ENCODE data around the gene MAPK6.

Gene MAPK6

GRCh38 chr15:51971375-51972133, 47.5 kb upstream of the MAPK6 start, which contains the start of gene LEO1:
Gene LEO1, minus strand, starts transcription at chr15:51971778. Its CDS starts 33 bp downstream, at chr15:51971745.
- H3K27me3 ChIP-seq (ENCODE audit: insufficient read depth, low read length), result no peaks in the 10 kb centered on the region
- peak within 1 kb of the TSS; percentile 74 for H2BK120ac ChIP-seq (ENCODE audit: insufficient read depth, low read length, poor library complexity)
- peaks cover 8% of the 10 kb centered on the region for H3K79me1 ChIP-seq (ENCODE audit: low read length)
- peak within 1 kb of the TSS; percentile 84 for H3K4me3 ChIP-seq (ENCODE audit: low read depth, low read length)
- peak within 1 kb of the TSS; percentile 91 for H3K9ac ChIP-seq (ENCODE audit: low read length)
- peak within 1 kb of the TSS; percentile 82 for H4K91ac ChIP-seq (ENCODE audit: low read depth, low read length)
- H3K27ac ChIP-seq (ENCODE audit: low read depth, low read length), result peak within 1 kb of the TSS; percentile 68
- no peak within 1 kb of the TSS for H3K23ac ChIP-seq (ENCODE audit: low read length)
- peak within 1 kb of the TSS; percentile 97 for H4K8ac ChIP-seq (ENCODE audit: low read depth, low read length)
- no peaks in the 10 kb centered on the region for H3K9me3 ChIP-seq (ENCODE audit: insufficient read depth, low read depth, low read length)
- peak within 1 kb of the TSS; percentile 90 for H3K18ac ChIP-seq (ENCODE audit: low read length)
- H3K4me2 ChIP-seq (ENCODE audit: low read length), result peak within 1 kb of the TSS; percentile 87
- peak within 1 kb of the TSS; percentile 72 for H3K4ac ChIP-seq (ENCODE audit: low read depth, low read length)
- no peak within 1 kb of the TSS for H2AK5ac ChIP-seq (ENCODE audit: low read length)
- peak within 1 kb of the TSS; percentile 82 for H2BK5ac ChIP-seq (ENCODE audit: low read depth, low read length, poor library complexity)
- H2AFZ ChIP-seq (ENCODE audit: insufficient read depth, low read length, poor library complexity), result peak within 1 kb of the TSS; percentile 70
- no peak within 1 kb of the TSS for H2BK12ac ChIP-seq (ENCODE audit: low read length)
- peak; percentile 94 to 99 for DNase-seq
- peak within 1 kb of the TSS; percentile 90 for H3K14ac ChIP-seq (ENCODE audit: low read length)
- peaks cover 0 to 2% of the 10 kb centered on the region in 2 experiments for H3K36me3 ChIP-seq (ENCODE audit: control insufficient read depth in 1 of 2, insufficient read depth in 2 of 2, low read length in 2 of 2)
- H3K4me1 ChIP-seq (ENCODE audit: control insufficient read depth in 1 of 2, insufficient read depth in 2 of 2, low read length in 2 of 2), result peaks cover 0 to 3% of the 10 kb centered on the region in 2 experiments
- peak within 1 kb of the TSS; percentile 97 for H4K12ac ChIP-seq (ENCODE audit: low read depth, low read length)
- WGBS (ENCODE audit: extremely low coverage, insufficient coverage, insufficient read length), result no CpG with 5 or more reads among the region's 58 CpGs
- peaks cover 7% of the 10 kb centered on the region for H3K79me2 ChIP-seq (ENCODE audit: control insufficient read depth, insufficient read depth, low read length, poor library complexity)

DNA sequence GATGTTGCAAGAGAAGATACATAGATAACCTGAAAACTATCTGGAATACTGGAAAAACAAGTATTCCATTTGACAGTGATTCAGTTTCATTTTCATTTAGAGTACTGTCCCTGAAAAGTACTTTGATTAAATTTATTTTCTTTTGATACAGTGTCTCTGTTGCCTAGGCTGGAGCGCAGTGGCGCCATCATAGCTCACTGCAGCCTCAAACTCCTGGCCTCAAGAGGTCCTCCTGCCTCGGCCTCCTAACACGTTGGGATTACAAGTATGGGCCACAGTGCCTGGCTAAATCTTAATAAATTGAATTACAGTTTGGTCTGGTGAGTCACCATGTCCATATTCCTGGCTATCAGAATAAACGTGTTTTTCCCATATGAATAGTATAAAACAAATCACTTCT, 45.8 kb upstream of the MAPK6 start:
- Histone ChIP-seq H3K9me3 (ENCODE audit: insufficient read depth, low read depth, low read length) (no peaks in the 10 kb centered on the region), H4K8ac (ENCODE audit: low read depth, low read length) (no peak overlapping the region), H3K27ac (ENCODE audit: low read depth, low read length) (no peak overlapping the region), H3K36me3 (ENCODE audit: control insufficient read depth in 1 of 2, insufficient read depth in 2 of 2, low read length in 2 of 2) (peaks cover 0 to 2% of the 10 kb centered on the region in 2 experiments), H3K9ac (ENCODE audit: low read length) (no peak overlapping the region), H4K12ac (ENCODE audit: low read depth, low read length) (no peak overlapping the region), H2BK120ac (ENCODE audit: insufficient read depth, low read length, poor library complexity) (no peak overlapping the region), H2BK12ac (ENCODE audit: low read length) (no peak overlapping the region), H3K27me3 (ENCODE audit: insufficient read depth, low read length) (no peaks in the 10 kb centered on the region), H3K4ac (ENCODE audit: low read depth, low read length) (no peak overlapping the region), H3K4me1 (ENCODE audit: control insufficient read depth in 1 of 2, insufficient read depth in 2 of 2, low read length in 2 of 2) (peaks cover 0 to 3% of the 10 kb centered on the region in 2 experiments), H3K4me2 (ENCODE audit: low read length) (no peak overlapping the region), H2AFZ (ENCODE audit: insufficient read depth, low read length, poor library complexity) (no peak overlapping the region), H2AK5ac (ENCODE audit: low read length) (no peak overlapping the region), H3K79me2 (ENCODE audit: control insufficient read depth, insufficient read depth, low read length, poor library complexity) (peaks cover 7% of the 10 kb centered on the region), H3K4me3 (ENCODE audit: low read depth, low read length) (no peak overlapping the region), H2BK5ac (ENCODE audit: low read depth, low read length, poor library complexity) (no peak overlapping the region), H3K18ac (ENCODE audit: low read length) (no peak overlapping the region), H3K14ac (ENCODE audit: low read length) (no peak overlapping the region), H4K91ac (ENCODE audit: low read depth, low read length) (no peak overlapping the region), H3K23ac (ENCODE audit: low read length) (no peak overlapping the region), H3K79me1 (ENCODE audit: low read length) (peaks cover 8% of the 10 kb centered on the region)
- peak in 1 of 2 donors; percentile 76 for DNase-seq
- no CpG with 5 or more reads among the region's 5 CpGs for WGBS (ENCODE audit: extremely low coverage, insufficient coverage, insufficient read length)

- no peak overlapping the region for H2AFZ ChIP-seq (ENCODE audit: insufficient read depth, low read length, poor library complexity)
- H4K91ac ChIP-seq (ENCODE audit: low read depth, low read length), result no peak overlapping the region
- no peak overlapping the region for H3K4ac ChIP-seq (ENCODE audit: low read depth, low read length)
- no peak overlapping the region for H3K27ac ChIP-seq (ENCODE audit: low read depth, low read length)
- H2BK120ac ChIP-seq (ENCODE audit: insufficient read depth, low read length, poor library complexity), result no peak overlapping the region
- DNase-seq, result no peak
- H2BK5ac ChIP-seq (ENCODE audit: low read depth, low read length, poor library complexity), result no peak overlapping the region
- no peak overlapping the region for H4K8ac ChIP-seq (ENCODE audit: low read depth, low read length)
- no peaks in the 10 kb centered on the region for H3K27me3 ChIP-seq (ENCODE audit: insufficient read depth, low read length)
- peaks cover 0 to 2% of the 10 kb centered on the region in 2 experiments for H3K36me3 ChIP-seq (ENCODE audit: control insufficient read depth in 1 of 2, insufficient read depth in 2 of 2, low read length in 2 of 2)
- H3K4me2 ChIP-seq (ENCODE audit: low read length), result no peak overlapping the region
- no CpG with 5 or more reads among the region's 4 CpGs for WGBS (ENCODE audit: extremely low coverage, insufficient coverage, insufficient read length)
- H3K23ac ChIP-seq (ENCODE audit: low read length), result no peak overlapping the region
- no peak overlapping the region for H3K14ac ChIP-seq (ENCODE audit: low read length)
- peaks cover 0 to 3% of the 10 kb centered on the region in 2 experiments for H3K4me1 ChIP-seq (ENCODE audit: control insufficient read depth in 1 of 2, insufficient read depth in 2 of 2, low read length in 2 of 2)
- H2AK5ac ChIP-seq (ENCODE audit: low read length), result no peak overlapping the region
- H3K79me2 ChIP-seq (ENCODE audit: control insufficient read depth, insufficient read depth, low read length, poor library complexity), result peaks cover 7% of the 10 kb centered on the region
- H3K18ac ChIP-seq (ENCODE audit: low read length), result no peak overlapping the region
- H3K4me3 ChIP-seq (ENCODE audit: low read depth, low read length), result no peak overlapping the region
- H2BK12ac ChIP-seq (ENCODE audit: low read length), result no peak overlapping the region
- H3K9me3 ChIP-seq (ENCODE audit: insufficient read depth, low read depth, low read length), result no peaks in the 10 kb centered on the region
- peaks cover 8% of the 10 kb centered on the region for H3K79me1 ChIP-seq (ENCODE audit: low read length)
- H4K12ac ChIP-seq (ENCODE audit: low read depth, low read length), result no peak overlapping the region
- no peak overlapping the region for H3K9ac ChIP-seq (ENCODE audit: low read length)
These were observed 45.2 kb upstream of the MAPK6 start for GRCh38 chr15:51973775-51974174.

- DNase-seq, result peak; percentile 87 to 90
- no CpG with 5 or more reads among the region's 7 CpGs for WGBS (ENCODE audit: extremely low coverage, insufficient coverage, insufficient read length)
- no peaks in the 10 kb centered on the region for H3K9me3 ChIP-seq (ENCODE audit: insufficient read depth, low read depth, low read length)
- no peak overlapping the region for H2BK120ac ChIP-seq (ENCODE audit: insufficient read depth, low read length, poor library complexity)
- no peak overlapping the region for H4K12ac ChIP-seq (ENCODE audit: low read depth, low read length)
- H3K27ac ChIP-seq (ENCODE audit: low read depth, low read length), result no peak overlapping the region
- H3K9ac ChIP-seq (ENCODE audit: low read length), result no peak overlapping the region
- no peak overlapping the region for H2BK5ac ChIP-seq (ENCODE audit: low read depth, low read length, poor library complexity)
- no peak overlapping the region for H3K4me2 ChIP-seq (ENCODE audit: low read length)
- no peak overlapping the region for H3K23ac ChIP-seq (ENCODE audit: low read length)
- H3K18ac ChIP-seq (ENCODE audit: low read length), result no peak overlapping the region
- H3K36me3 ChIP-seq (ENCODE audit: control insufficient read depth in 1 of 2, insufficient read depth in 2 of 2, low read length in 2 of 2), result no peaks in the 10 kb centered on the region
- no peaks in the 10 kb centered on the region for H3K79me2 ChIP-seq (ENCODE audit: control insufficient read depth, insufficient read depth, low read length, poor library complexity)
- no peak overlapping the region for H3K4ac ChIP-seq (ENCODE audit: low read depth, low read length)
- H4K91ac ChIP-seq (ENCODE audit: low read depth, low read length), result no peak overlapping the region
- no peak overlapping the region for H3K14ac ChIP-seq (ENCODE audit: low read length)
- no peak overlapping the region for H2BK12ac ChIP-seq (ENCODE audit: low read length)
- no peak overlapping the region for H2AFZ ChIP-seq (ENCODE audit: insufficient read depth, low read length, poor library complexity)
- H4K8ac ChIP-seq (ENCODE audit: low read depth, low read length), result no peak overlapping the region
- H3K4me1 ChIP-seq (ENCODE audit: control insufficient read depth in 1 of 2, insufficient read depth in 2 of 2, low read length in 2 of 2), result no peaks in the 10 kb centered on the region
- no peaks in the 10 kb centered on the region for H3K79me1 ChIP-seq (ENCODE audit: low read length)
- no peaks in the 10 kb centered on the region for H3K27me3 ChIP-seq (ENCODE audit: insufficient read depth, low read length)
- no peak overlapping the region for H2AK5ac ChIP-seq (ENCODE audit: low read length)
- no peak overlapping the region for H3K4me3 ChIP-seq (ENCODE audit: low read depth, low read length)
These were observed 36.8 kb upstream of the MAPK6 start for GRCh38 chr15:51982013-51982769.

Measured in trophoblast cell (in vitro differentiated cells and primary cell).